H1 (cell line): ENCODE results near the gene DNAI2.
A peak's percentile ranks its signal among the peaks of the same experiment; 100 is the strongest.

Experiments
- RAD21 ChIP-seq, 2 experiments: IDR thresholded peaks in 1 of 2; conservative IDR thresholded peaks in 1 of 2; 2 replicates each; pipeline ENCODE4 v1.6.1; 2011; ENCODE audit warnings: low read depth in 2 of 2, low read length in 2 of 2, improper control_type of control experiment in 1 of 2, inconsistent platforms in 1 of 2, mild to moderate bottlenecking in 1 of 2, moderate library complexity in 1 of 2
- TF ChIP-seq, protein P1 (sequence below): IDR thresholded peaks from 2 replicates; pipeline ENCODE4 v1.6.1; 2012; ENCODE audit warnings: low read length, inconsistent platforms
- TF ChIP-seq, protein P2 (sequence below), 3 experiments: IDR thresholded peaks; 1 replicate in 2 of 3; 2 replicates in 1 of 3; pipeline versions ENCODE4 v1.5.1 to v1.6.1; 2011; ENCODE audit warnings: low read length in 3 of 3, mild to moderate bottlenecking in 3 of 3, inconsistent platforms in 2 of 3, low read depth in 1 of 3, moderate library complexity in 1 of 3; ENCODE audit not compliant: insufficient read depth in 1 of 3; ENCODE audit errors: control extremely low read depth in 1 of 3

DNA sequence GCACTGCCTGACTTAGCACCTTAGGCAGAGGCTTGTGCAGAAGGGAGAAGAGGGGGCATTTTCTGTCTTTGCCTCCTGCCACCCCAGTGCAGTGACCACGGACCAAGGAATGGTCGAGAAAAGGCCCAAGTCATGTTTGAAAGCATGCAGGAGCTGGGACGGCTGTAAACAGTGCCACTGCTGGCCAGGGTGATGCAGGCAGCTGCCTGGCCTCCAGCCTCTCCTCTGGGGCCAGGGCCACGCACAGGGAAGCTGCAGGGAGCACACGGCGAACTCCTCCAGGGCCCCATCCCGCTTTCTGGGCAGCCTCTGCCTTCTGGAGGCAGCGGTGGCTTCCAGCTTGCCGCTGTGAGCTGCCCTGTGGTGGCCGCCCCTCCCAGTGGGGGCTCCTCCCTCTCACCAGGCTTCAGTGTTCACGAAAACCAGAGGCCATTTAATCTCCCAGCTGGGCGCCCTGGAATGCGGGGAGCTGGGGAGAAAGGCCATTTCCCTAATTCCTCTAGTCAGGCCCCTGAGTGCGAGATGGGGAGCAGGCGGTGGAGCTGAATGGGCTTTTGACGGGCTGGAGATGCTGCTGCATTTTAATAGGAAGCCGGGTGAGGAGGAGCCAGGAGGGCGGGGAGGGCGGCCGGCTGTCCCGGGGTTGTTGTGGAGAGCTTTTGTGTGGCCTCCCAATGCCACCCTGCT, 28.7 kb upstream of the DNAI2 start:
- TF ChIP-seq, protein P1, sequence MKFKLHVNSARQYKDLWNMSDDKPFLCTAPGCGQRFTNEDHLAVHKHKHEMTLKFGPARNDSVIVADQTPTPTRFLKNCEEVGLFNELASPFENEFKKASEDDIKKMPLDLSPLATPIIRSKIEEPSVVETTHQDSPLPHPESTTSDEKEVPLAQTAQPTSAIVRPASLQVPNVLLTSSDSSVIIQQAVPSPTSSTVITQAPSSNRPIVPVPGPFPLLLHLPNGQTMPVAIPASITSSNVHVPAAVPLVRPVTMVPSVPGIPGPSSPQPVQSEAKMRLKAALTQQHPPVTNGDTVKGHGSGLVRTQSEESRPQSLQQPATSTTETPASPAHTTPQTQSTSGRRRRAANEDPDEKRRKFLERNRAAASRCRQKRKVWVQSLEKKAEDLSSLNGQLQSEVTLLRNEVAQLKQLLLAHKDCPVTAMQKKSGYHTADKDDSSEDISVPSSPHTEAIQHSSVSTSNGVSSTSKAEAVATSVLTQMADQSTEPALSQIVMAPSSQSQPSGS: no peak
- no peak for TF ChIP-seq RAD21 (IDR thresholded peaks at IDR 0.05 in 1 of 2, conservative IDR thresholded peaks at IDR 0.05 in 1 of 2; ENCODE audit: low read depth in 2 of 2, low read length in 2 of 2)
- TF ChIP-seq, protein P2, sequence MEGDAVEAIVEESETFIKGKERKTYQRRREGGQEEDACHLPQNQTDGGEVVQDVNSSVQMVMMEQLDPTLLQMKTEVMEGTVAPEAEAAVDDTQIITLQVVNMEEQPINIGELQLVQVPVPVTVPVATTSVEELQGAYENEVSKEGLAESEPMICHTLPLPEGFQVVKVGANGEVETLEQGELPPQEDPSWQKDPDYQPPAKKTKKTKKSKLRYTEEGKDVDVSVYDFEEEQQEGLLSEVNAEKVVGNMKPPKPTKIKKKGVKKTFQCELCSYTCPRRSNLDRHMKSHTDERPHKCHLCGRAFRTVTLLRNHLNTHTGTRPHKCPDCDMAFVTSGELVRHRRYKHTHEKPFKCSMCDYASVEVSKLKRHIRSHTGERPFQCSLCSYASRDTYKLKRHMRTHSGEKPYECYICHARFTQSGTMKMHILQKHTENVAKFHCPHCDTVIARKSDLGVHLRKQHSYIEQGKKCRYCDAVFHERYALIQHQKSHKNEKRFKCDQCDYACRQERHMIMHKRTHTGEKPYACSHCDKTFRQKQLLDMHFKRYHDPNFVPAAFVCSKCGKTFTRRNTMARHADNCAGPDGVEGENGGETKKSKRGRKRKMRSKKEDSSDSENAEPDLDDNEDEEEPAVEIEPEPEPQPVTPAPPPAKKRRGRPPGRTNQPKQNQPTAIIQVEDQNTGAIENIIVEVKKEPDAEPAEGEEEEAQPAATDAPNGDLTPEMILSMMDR (IDR thresholded peaks at IDR 0.05; ENCODE audit: control extremely low read depth in 1 of 3, insufficient read depth in 1 of 3, low read depth in 1 of 3, low read length in 3 of 3): peak; percentile 16 to 32 (median 24); a peak in 3 of 4 replicates
